Cardiac fibroblast (primary cell): ENCODE data around the gene STK4.
A peak's percentile ranks its signal among the peaks of the same experiment; 100 is the strongest.

Experiments used
- DNase-seq, 2 donors: peaks; one replicate each; pipeline versions ENCODE4 v3.0.0 to v3.0.0-alpha.2; 2010; ENCODE audit warnings: low read depth in 2 of 2
- H3K4me3 ChIP-seq, 2 donors: replicated peaks in 1 of 2; 1 replicate in 1 of 2; 2 replicates in 1 of 2; pipeline ENCODE4 v1.5.1; 2011; ENCODE audit warnings: low read depth in 2 of 2, low read length in 2 of 2, mild to moderate bottlenecking in 2 of 2, moderate library complexity in 1 of 2
- CTCF ChIP-seq: IDR thresholded peaks from one replicate; pipeline ENCODE4 v1.5.1; 2011; ENCODE audit warnings: low read depth, mild to moderate bottlenecking, low read length, inconsistent platforms

The STK4 gene

DNA sequence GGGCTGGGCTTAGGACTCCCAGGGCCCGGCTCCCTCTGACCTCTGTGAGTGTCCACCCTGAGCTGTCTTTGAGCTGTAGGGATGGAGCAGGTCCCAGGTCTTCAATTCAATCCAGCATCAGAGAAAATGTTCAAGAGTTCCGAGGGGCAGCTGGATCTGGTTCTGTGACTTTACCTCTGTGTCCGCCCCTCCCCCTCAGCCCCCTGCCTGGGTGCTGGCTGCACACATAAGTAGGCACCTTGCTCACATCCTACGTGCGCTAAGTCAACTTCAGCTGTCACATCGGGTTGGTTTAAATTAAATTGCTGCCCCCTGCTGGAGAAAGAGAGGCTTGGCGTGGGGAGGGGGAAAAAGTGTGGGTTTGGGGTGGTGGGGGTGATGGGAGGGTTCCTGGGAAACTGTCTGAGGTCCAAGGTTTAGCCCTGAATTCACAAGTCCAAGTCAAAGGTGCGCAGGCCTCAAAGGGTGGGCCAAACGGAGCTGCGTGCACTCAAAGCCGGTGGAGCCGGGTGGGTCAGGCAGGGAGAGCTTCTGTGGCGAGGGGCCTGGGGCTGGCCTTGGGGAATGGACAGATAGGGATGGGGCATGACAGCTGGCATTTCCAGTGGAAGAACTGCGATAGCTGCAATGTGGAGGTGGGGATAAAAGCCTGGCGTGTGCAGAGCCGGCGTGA, 145.6 kb downstream of the STK4 start:
- TF ChIP-seq CTCF: peak; percentile 48
- DNase-seq: peak; percentile 38 to 42
- H3K4me3 ChIP-seq: no peak overlapping the region

- TF ChIP-seq CTCF: no peak
- DNase-seq: no peak
- no peak overlapping the region for H3K4me3 ChIP-seq
Measured at GRCh38 chr20:45112754-45113153, 146.4 kb downstream of the STK4 start.

GRCh38 chr20:45113865-45114264, 147.6 kb downstream of the STK4 start:
- TF ChIP-seq CTCF: no peak
- no peak for DNase-seq
- no peak overlapping the region for H3K4me3 ChIP-seq

DNA sequence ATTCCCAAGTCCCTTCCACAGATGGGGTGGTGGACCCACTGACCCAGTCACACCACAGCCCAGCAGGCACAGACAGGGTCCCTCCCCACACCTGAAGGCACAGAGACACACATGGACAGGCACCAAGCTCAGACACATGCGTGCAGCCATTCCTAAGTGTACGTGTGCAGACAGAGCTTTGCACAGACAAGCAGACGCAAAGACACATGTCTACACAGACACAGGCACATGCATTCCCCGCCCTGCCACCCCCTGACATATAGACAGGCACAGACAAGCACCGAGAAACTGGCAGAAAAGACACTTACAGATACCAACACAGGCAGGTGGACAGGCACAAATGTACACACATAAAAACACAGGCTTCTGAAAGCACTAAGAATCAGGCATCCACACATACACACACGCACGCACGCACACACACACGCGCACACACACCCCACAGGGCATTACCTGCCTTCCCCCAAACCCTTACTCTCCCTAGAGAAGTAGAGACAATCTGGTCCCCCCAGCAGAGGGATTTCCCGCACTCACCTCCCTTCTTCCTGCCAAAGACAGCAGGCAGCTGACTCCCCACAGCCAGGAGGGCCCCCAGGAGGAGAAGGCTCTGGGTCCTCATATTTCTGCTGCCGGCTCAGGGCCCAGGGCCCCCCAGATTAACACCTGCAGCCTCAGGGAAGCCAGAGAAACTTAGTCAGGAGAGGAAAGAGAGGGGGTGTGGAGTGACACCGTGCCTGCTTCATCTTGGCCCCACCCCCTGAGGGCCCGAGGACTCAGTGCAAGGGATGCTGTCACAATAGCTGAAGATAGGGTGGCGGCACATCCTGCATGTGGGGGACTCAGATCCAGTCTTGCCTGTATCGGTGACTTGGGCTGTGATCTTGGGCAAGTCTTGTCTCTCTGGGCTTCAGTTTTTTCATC, 148.4 kb downstream of the STK4 start, which contains the start of gene WFDC5:
Gene WFDC5, minus strand, starts transcription at position 710 of the 921 bp plus-strand sequence. Its CDS starts 91 bp downstream, at position 619.
- DNase-seq: no peak
- TF ChIP-seq CTCF: no peak

DNA sequence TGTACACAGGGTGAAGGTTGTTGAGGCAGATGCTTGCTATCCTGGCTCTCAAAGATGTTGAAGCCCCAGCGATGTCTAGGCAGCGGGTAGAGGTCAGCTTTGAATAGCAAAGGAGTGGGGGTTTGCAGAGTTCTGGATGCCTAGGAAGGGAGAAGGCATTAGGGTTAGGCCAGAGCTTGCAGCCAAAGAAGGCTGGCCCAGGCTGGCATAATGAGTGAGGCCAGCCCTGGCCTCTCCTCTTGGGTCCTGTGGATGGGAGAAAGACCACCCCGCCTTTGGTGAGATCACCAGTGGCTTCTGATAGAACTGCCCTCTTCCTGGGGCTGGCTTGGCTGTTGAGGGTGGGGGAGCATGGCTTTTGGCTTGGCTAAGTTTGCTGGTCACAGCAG, 149.1 kb downstream of the STK4 start:
- no peak for TF ChIP-seq CTCF
- no peak overlapping the region for H3K4me3 ChIP-seq
- DNase-seq: no peak

More for the DNA sequence above, 148.4 kb downstream of the STK4 start, which contains the start of gene WFDC5:
- no peak within 1 kb of the TSS for H3K4me3 ChIP-seq

- no peak overlapping the region for H3K4me3 ChIP-seq
- no peak for DNase-seq
- TF ChIP-seq CTCF: no peak
Measured at GRCh38 chr20:45115829-45116228, 149.5 kb downstream of the STK4 start.
